Measurements from ENCODE around the gene UCN.

DNA sequence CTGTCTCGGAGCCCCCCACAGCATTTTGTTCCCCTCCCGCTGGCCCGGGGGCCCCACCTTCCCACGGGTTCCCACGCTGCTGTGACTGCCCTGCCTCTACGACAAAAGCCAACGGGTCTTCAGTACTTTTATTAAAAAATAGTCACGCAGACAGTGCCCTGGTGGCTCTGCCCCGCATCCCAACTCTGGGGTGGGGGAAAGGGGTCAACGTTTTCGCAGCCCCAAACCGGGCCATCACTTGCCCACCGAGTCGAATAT is 1.0 kb downstream of the UCN start:
- TF ChIP-seq, protein P1, sequence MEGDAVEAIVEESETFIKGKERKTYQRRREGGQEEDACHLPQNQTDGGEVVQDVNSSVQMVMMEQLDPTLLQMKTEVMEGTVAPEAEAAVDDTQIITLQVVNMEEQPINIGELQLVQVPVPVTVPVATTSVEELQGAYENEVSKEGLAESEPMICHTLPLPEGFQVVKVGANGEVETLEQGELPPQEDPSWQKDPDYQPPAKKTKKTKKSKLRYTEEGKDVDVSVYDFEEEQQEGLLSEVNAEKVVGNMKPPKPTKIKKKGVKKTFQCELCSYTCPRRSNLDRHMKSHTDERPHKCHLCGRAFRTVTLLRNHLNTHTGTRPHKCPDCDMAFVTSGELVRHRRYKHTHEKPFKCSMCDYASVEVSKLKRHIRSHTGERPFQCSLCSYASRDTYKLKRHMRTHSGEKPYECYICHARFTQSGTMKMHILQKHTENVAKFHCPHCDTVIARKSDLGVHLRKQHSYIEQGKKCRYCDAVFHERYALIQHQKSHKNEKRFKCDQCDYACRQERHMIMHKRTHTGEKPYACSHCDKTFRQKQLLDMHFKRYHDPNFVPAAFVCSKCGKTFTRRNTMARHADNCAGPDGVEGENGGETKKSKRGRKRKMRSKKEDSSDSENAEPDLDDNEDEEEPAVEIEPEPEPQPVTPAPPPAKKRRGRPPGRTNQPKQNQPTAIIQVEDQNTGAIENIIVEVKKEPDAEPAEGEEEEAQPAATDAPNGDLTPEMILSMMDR (IDR thresholded peaks at IDR 0.05) = no peak
- TF ChIP-seq EP300 (IDR thresholded peaks at IDR 0.05) = no peak
